ENCODE results near the gene WWOX.

- TF ChIP-seq CTCF (IDR thresholded peaks at IDR 0.05): no peak
- no peak for TF ChIP-seq EZH2 (IDR thresholded peaks at IDR 0.05; ENCODE audit: borderline replicate concordance, insufficient read depth, low read depth, low read length, poor library complexity, severe bottlenecking)
Observed at GRCh38 chr16:78479723-78480122, 380.3 kb downstream of the WWOX start.
